ENCODE data around the gene SERPINB1.
"Not testable (repeated sequence)": the region's sequence is repeated elsewhere in the genome, so short reads cannot be mapped to it uniquely, and the experiment has no call there.

SERPINB1 gene

DNA sequence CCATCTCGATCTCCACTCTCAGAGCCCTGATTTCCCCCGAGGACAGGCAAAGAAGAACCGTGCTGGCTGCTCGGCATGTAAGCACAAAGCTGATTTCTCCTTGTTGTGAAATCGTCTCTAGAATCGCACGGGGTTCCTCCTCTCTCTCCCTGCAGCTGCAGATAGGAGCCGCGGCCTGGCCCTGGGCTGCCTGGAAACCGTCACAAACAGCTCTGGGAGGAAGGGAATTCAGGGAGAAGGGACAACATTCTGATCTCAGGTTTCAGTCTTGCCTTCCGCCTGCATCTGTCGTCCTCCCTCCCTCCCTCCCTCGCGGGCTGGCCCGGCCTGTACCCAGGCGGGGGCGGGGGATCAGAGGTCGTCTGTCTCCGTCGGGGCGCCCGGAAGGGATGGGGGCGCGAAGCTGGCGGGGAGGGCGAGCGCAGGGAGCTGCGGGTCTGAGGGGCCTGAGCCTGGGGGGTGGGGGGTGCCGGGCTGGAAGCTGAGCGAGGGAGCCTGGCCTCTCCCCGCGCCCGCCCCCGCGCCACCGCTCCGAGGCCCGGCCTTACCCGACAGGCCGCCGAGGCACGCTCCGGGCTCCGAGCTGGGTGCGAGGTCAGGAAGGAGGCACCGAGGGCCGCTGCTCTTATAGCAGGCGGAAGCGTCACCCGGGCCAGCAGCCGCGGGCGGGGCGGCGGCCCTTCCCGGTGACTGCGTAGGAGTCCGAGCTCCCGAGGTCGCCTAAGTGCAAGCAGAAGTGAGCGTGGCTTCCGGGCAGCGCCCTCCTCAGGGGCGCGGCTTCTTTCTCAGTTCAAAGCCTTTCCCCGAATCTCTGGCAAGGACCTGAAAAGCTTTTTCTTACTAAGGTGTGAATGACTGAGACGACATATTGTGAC lies at the start of gene SERPINB1:
Gene SERPINB1, minus strand, starts transcription at position 600 of the 875 bp plus-strand sequence. CDS start 1,277 bp downstream, outside the sequence.
- DNase-seq (ENCODE audit: low read depth, low spot score): no peak

- no peak for DNase-seq (ENCODE audit: low read depth, low spot score)
These were observed 49.5 kb upstream of the SERPINB1 start for GRCh38 chr6:2890976-2891767.

GRCh38 chr6:2885967-2886735 lies 44.5 kb upstream of the SERPINB1 start:
- DNase-seq (ENCODE audit: low read depth, low spot score): no peak

DNA sequence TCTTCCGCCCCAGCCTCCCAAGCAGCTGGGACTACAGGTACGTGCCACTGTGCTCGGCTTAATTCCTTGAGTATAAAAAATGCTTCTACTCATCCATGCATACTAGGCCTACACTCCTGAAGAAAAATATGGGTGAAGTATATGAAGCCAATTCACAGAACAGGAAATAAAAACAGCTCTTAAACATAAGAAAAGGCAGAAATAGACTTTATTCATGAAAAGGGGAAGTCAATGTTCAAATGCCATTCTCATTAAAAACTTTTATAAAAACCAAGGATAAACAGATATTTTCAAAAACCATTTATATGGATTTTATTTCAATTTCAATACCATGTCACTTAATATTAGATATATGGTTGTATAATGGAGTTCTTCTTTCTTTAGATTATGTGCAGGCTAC lies 43.1 kb upstream of the SERPINB1 start:
- no peak for DNase-seq (ENCODE audit: low read depth, low spot score)

- DNase-seq (ENCODE audit: low read depth, low spot score): no peak
These were observed 42.0 kb upstream of the SERPINB1 start for GRCh38 chr6:2883673-2884072.

GRCh38 chr6:2881423-2881822 lies 39.8 kb upstream of the SERPINB1 start:
- no peak for DNase-seq (ENCODE audit: low read depth, low spot score)

- not testable (repeated sequence) for DNase-seq (ENCODE audit: low read depth, low spot score)
These were observed 38.5 kb upstream of the SERPINB1 start for GRCh38 chr6:2880156-2880555.

DNA sequence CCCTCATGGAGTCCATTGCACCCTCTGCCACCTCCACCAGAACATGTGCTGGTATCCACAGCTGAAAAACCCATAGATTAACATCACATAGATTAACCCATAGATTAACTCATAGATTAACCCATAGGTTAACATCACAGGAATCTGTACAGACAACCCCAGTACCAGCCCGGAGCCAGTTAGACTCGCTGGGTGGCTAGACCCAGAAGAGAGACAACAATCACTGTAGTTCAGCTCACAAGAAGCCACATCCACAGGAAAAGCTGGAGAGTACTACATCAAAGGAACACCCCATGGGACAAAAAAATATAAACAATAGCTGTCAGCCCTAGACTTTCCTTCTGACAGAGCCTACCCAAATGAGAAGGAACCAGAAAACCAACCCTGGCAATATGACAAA lies 36.3 kb upstream of the SERPINB1 start:
- DNase-seq (ENCODE audit: low read depth, low spot score): no peak

DNA sequence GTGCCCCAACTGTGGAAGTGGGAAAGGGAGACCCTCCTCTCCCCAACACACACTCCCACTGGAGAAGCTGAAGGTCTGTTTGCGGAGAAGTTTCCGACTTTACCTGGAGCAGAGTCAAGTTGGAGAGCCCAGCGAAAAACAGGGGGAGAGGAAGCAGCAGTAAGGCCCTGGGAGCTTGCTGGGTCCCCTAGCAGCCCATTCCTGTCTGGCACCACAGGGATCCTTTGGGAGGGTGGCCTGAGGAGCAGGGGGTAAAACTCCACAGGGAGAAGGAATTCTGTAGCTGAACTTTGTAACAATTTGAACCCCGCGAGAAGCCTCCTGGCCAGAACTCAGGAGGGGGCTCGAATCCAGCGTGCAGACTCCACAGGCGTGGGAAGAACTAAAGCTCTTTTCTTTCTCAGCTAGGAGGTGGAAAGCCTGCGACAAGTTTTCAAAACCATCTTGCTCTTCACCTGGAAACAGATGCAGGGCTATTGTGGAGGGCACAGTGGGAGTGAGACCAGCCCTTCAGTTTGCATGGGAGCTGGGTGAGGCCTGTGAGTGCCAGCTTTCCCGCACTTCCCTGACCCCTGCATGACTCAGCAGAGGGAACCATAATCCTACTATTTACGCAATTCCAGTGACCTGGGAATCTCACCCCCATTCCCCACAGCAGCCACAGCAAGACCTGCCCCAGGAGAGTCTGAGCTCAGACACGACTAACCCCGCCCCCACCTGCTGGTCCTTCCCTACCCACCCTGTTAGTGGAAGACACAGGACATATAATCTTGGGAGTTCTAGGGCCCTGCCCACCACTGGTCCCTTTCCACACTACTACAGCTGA lies 35.6 kb upstream of the SERPINB1 start:
- DNase-seq (ENCODE audit: low read depth, low spot score): no peak

- DNase-seq (ENCODE audit: low read depth, low spot score): peak; percentile 94
These were observed 34.8 kb upstream of the SERPINB1 start for GRCh38 chr6:2876210-2877056.

- DNase-seq (ENCODE audit: low read depth, low spot score): no peak
These were observed 33.9 kb upstream of the SERPINB1 start for GRCh38 chr6:2875359-2876191.

DNA sequence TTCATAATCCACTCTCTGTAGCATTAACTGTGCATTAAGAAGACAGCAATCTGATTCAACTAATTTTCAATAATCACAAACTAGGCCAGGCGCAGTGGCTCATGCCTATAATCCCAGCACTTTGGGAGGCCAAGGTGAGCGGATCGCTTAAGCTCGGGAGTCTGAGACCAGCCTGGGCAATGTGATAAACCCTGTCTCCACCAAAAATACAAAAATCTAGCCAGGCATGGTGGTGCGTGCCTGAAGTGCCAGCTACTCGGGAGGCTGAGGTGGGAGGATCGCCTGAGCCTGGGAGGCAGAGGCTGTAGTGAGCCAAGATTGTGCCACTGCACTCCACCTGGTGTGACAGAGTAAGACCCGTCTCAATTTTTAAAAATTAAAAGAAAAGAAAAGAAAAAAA lies 32.0 kb upstream of the SERPINB1 start:
- DNase-seq (ENCODE audit: low read depth, low spot score): no peak

GRCh38 chr6:2872423-2873358 lies 31.0 kb upstream of the SERPINB1 start:
- no peak for DNase-seq (ENCODE audit: low read depth, low spot score)

GRCh38 chr6:2871953-2872352 lies 30.3 kb upstream of the SERPINB1 start:
- DNase-seq (ENCODE audit: low read depth, low spot score): no peak

GRCh38 chr6:2871102-2871501 lies 29.4 kb upstream of the SERPINB1 start:
- DNase-seq (ENCODE audit: low read depth, low spot score): no peak

GRCh38 chr6:2870046-2870636 lies 28.5 kb upstream of the SERPINB1 start:
- no peak for DNase-seq (ENCODE audit: low read depth, low spot score)

- DNase-seq (ENCODE audit: low read depth, low spot score): no peak
These were observed 27.0 kb upstream of the SERPINB1 start for GRCh38 chr6:2868637-2869036.
